Globus pallidus (tissue), 1 donor: Measurements from ENCODE around the gene LARGE1.
"Not testable (repeated sequence)": the region's sequence is repeated elsewhere in the genome, so short reads cannot be mapped to it uniquely, and the experiment has no call there.

ENCODE experiments used
- DNase-seq: peaks from one replicate; pipeline ENCODE4 v3.0.0-alpha.2; 2015; ENCODE audit warnings: low spot score

The LARGE1 gene

GRCh38 chr22:33418484-33418883 is 501.8 kb downstream of the LARGE1 start:
- DNase-seq = no peak

- DNase-seq = no peak
These were observed 504.9 kb downstream of the LARGE1 start for GRCh38 chr22:33415401-33415800.

- no peak for DNase-seq
These were observed 511.2 kb downstream of the LARGE1 start for GRCh38 chr22:33409079-33409478.

- DNase-seq = no peak
These were observed 515.1 kb downstream of the LARGE1 start for GRCh38 chr22:33405194-33405593.

- no peak for DNase-seq
These were observed 515.6 kb downstream of the LARGE1 start for GRCh38 chr22:33404723-33405122.

- DNase-seq = no peak
These were observed 518.0 kb downstream of the LARGE1 start for GRCh38 chr22:33402325-33402724.

- DNase-seq = no peak
These were observed 519.0 kb downstream of the LARGE1 start for GRCh38 chr22:33401291-33401690.

- DNase-seq = no peak
These were observed 519.4 kb downstream of the LARGE1 start for GRCh38 chr22:33400891-33401290.

- DNase-seq = no peak
These were observed 520.0 kb downstream of the LARGE1 start for GRCh38 chr22:33400061-33400840.

- no peak for DNase-seq
These were observed 522.8 kb downstream of the LARGE1 start for GRCh38 chr22:33397381-33397907.

- no peak for DNase-seq
These were observed 526.8 kb downstream of the LARGE1 start for GRCh38 chr22:33393432-33393831.

GRCh38 chr22:33391298-33391697 is 529.0 kb downstream of the LARGE1 start:
- no peak for DNase-seq

- DNase-seq = no peak
These were observed 530.3 kb downstream of the LARGE1 start for GRCh38 chr22:33389936-33390335.

- DNase-seq = no peak
These were observed 534.0 kb downstream of the LARGE1 start for GRCh38 chr22:33386270-33386669.

GRCh38 chr22:33385611-33386010 is 534.7 kb downstream of the LARGE1 start:
- DNase-seq = no peak

GRCh38 chr22:33382436-33382835 is 537.8 kb downstream of the LARGE1 start:
- no peak for DNase-seq

- DNase-seq = no peak
These were observed 538.5 kb downstream of the LARGE1 start for GRCh38 chr22:33381531-33382406.

GRCh38 chr22:33380789-33381530 is 539.3 kb downstream of the LARGE1 start:
- DNase-seq = no peak

- DNase-seq = no peak
These were observed 540.4 kb downstream of the LARGE1 start for GRCh38 chr22:33379836-33380235.

GRCh38 chr22:33372875-33373274 is 547.4 kb downstream of the LARGE1 start:
- no peak for DNase-seq

GRCh38 chr22:33363256-33363655 is 557.0 kb downstream of the LARGE1 start:
- DNase-seq = not testable (repeated sequence)

GRCh38 chr22:33362702-33363101 is 557.6 kb downstream of the LARGE1 start:
- DNase-seq = no peak
